Urinary bladder (tissue), 4 donors: ENCODE measurements around the gene EDA2R. TPM values are rescaled to one million over a fixed set of nuclear protein-coding genes. Genes with fewer than 3 reads are reported as not detected.

Experiments
- DNase-seq: peaks from one replicate; pipeline ENCODE4 v3.0.0-alpha.2; 2015; ENCODE audit errors: extremely low spot score
- H3K27ac ChIP-seq: one replicate; pipeline ENCODE4 v1.5.1; 2013; ENCODE audit warnings: low read depth, mild to moderate bottlenecking, moderate library complexity
- H3K36me3 ChIP-seq: one replicate; pipeline ENCODE4 v1.6.1; 2013; ENCODE audit warnings: mild to moderate bottlenecking, moderate library complexity; ENCODE audit not compliant: insufficient read depth
- H3K4me1 ChIP-seq: one replicate; pipeline ENCODE4 v1.6.1; 2013; ENCODE audit warnings: mild to moderate bottlenecking, moderate library complexity; ENCODE audit not compliant: insufficient read depth
- H3K4me3 ChIP-seq: one replicate; pipeline ENCODE4 v1.5.1; 2013; ENCODE audit warnings: low read depth, low read length
- WGBS: extraction: QIAGEN DNeasy Blood & Tissue Kit; methylation state at CpG from one replicate; pipeline ENCODE4 v1.1.7; 2013; 5-methylcytosine and 5-hydroxymethylcytosine counted together
- polyA plus RNA-seq: library from polyadenylated mRNA; stranded (reverse); fragments of 200-250 nt; gene quantifications from one replicate; pipeline ENCODE4 v1.2.3, GENCODE V29; 2013
- total RNA-seq: library from RNA; depleted of rRNA; stranded (reverse); fragments of >200 nt; gene quantifications from one replicate; pipeline ENCODE4 v1.2.3, GENCODE V29; 2014
- donor health status: healthy with polysubstance abuse.
- donor health status: healthy.

EDA2R gene, protein sequence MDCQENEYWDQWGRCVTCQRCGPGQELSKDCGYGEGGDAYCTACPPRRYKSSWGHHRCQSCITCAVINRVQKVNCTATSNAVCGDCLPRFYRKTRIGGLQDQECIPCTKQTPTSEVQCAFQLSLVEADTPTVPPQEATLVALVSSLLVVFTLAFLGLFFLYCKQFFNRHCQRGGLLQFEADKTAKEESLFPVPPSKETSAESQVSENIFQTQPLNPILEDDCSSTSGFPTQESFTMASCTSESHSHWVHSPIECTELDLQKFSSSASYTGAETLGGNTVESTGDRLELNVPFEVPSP
- total RNA-seq, result 1.7 TPM
- 0.35 TPM for polyA plus RNA-seq

DNA sequence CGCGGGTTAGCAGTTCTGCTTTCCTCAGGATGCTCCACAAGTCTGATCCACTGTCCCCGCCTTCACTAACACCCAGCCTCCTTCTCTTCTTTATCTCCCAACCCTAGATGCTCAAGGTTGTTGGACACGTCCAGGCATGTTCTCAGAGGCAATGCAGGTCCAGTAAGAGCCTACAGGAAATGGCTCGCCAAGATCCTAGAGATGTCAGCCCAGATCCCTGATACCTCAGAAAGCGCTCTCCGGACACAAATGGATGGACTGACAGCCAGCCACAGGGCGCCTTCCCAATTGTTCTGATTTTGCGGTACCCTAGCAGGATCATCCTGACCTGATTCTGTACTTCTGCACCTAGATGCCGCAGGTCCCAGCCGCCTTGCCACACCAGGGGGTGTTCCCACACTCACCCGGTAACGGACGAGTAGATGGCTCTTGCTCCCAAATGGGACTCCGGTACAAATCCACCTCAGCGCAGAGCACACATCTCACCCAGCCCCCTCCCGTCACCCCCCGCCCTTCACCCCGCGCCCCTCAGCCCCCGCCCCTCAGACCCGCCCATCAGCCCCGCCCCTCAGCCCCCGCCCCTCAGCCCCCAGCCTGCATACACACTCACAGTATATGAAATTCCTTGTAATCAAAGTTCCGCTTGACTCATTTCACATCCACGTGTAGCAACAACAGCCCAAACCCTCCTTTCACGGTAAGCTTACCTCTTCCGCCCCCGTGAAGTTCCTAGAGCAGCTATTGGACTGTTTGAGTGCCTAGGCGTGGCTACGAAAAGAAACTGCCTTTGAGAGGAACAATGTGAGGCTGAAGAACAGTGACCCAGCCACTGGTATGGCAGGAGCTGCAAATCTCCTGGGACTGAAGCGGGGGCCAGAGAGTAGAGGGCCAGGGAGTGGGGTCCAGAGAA is at the start of gene EDA2R:
Gene EDA2R, minus strand, starts transcription at position 488 of the 910 bp plus-strand sequence. CDS start 23,058 bp downstream, outside the sequence.
- H3K4me3 ChIP-seq, result peak within 1 kb of the TSS; percentile 43
- DNase-seq, result no peak
- 4% methylated on average over 31 of the region's 32 CpGs for WGBS
- H3K36me3 ChIP-seq, result no peaks in the 10 kb centered on the region
- H3K27ac ChIP-seq, result no peak within 1 kb of the TSS
- H3K4me1 ChIP-seq, result no peaks in the 10 kb centered on the region

DNA sequence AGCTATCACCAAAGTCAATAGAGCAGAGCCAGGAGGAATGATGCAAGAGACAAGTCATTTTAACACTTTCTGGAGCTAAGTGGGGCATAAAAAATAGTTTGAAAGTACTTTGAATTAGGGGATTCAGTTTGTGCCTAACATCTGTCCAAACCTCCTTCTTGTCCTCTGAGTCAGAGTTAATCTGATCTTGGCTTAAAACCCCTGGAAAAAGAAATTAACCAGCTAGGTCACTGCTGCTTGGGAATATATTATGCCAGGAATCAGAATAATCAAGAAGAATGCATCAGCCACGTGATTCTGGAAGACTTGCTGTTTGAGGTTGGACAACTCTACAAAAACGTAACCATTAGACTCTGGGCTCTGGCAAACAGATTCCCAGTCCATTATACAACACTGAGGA is 45.3 kb upstream of the EDA2R start:
- no peaks in the 10 kb centered on the region for H3K36me3 ChIP-seq
- no peak overlapping the region for H3K4me3 ChIP-seq
- no peaks in the 10 kb centered on the region for H3K4me1 ChIP-seq
- no peak overlapping the region for H3K27ac ChIP-seq
- 53% methylated on average over 2 of the region's 2 CpGs for WGBS
- no peak for DNase-seq

DNA sequence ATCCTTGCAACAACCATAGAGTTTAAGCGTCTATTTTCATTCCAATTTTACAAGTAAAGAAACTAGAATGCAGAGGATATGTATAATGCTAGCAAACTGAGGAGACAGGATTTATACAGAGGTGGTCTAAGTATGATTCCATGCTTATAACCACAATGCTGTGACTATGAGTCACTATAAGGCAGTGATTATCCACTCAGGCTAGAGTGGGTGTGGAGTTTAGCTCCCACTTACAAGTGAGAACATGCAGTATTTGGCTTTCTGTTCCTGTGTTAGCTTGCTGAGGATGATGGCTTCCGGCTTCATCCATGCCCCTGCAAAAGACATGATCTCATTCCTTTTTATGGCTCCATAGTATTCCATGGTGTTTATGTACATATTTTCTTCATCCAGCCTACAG is 41.6 kb upstream of the EDA2R start:
- WGBS, result 82% methylated on average over 2 of the region's 2 CpGs
- DNase-seq, result no peak
- Histone ChIP-seq H3K4me1 (no peaks in the 10 kb centered on the region), H3K27ac (no peak overlapping the region), H3K4me3 (no peak overlapping the region), H3K36me3 (no peaks in the 10 kb centered on the region)

DNA sequence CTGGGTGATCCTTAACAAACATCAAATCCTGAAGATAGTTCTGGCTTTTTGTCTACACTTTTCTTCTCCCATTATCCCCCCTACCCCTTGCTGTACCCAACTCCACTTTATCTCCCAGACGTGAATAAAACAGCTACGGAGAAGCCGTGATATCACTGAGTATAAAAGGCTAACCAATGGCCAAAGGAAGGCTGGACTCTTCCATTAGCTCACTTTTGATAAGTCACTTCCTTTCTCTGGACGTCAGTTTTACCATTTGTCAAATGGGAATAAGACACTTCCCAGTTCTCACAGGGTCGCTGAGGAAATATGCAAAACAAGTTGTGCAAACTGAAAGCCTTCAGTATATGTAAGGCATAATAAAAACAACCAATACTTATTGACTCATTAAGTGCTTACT is 38.6 kb upstream of the EDA2R start:
- no peak overlapping the region for H3K4me3 ChIP-seq
- no peaks in the 10 kb centered on the region for H3K36me3 ChIP-seq
- 61% methylated on average over 5 of the region's 5 CpGs for WGBS
- DNase-seq, result no peak
- H3K27ac ChIP-seq, result no peak overlapping the region
- no peaks in the 10 kb centered on the region for H3K4me1 ChIP-seq

DNA sequence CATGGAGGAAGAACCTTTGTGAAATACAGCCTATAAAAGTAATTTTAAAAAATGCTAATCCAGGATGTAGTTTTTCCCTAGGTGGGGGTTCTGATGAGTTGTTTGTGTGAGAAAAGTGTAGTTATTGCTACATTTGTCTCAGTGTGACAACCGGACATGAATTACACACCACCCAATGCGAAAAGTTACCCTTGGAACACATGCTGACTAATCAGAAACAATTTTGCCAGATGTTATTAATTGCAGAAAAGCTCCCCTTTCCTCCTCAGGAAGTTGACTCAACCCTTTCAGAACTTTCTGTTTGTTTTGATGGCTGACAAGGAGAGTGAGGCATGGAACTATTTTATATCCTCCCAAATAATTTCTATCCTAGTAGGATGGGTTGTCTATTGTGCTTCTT is 38.1 kb upstream of the EDA2R start:
- no peak for DNase-seq
- H3K4me1 ChIP-seq, result no peaks in the 10 kb centered on the region
- no peak overlapping the region for H3K27ac ChIP-seq
- WGBS, result 44% methylated on average over 2 of the region's 2 CpGs
- no peak overlapping the region for H3K4me3 ChIP-seq
- no peaks in the 10 kb centered on the region for H3K36me3 ChIP-seq

DNA sequence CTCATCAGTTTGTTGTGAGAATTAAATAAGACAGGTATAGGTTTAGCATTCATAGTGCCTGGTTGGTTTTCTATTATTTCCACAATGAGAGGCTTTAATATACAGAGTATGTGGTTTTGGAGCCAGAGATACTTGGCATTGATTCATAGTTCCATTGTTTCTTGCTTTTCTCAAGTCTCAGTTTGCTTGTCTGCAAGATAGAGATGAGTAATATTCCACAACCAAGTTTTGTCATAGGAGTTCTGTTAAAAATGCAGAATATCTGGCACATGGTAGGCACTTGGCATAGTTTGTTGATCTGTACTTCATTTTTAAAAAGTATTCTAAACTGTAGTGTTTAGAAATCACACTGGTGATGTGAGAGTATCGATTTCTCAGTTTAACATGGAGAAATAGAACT is 37.5 kb upstream of the EDA2R start:
- Histone ChIP-seq H3K4me1 (no peaks in the 10 kb centered on the region), H3K36me3 (no peaks in the 10 kb centered on the region), H3K4me3 (no peak overlapping the region), H3K27ac (no peak overlapping the region)
- DNase-seq, result no peak
- 56% methylated on average over 1 of the region's 1 CpG for WGBS

DNA sequence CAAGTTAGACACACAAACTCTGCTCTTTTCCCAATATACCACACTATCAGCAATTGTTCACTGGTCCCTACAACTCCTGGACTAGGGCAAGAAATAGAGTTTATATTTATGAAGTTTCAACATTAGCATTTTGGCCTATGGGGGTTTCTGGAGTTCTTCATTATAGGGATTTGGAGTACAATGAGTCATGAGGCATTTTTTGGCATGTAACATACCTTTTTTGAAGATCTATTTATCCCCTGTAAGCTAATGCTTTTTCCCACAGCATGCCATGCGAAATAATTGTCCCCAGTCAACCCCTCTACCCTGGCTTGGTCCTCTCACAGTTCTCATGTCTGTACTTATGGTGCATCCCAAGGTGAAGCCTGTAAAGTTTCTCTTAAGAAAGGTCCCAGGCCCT is 36.7 kb upstream of the EDA2R start:
- Histone ChIP-seq H3K27ac (no peak overlapping the region), H3K4me1 (no peaks in the 10 kb centered on the region), H3K36me3 (no peaks in the 10 kb centered on the region), H3K4me3 (no peak overlapping the region)
- WGBS, result 54% methylated on average over 1 of the region's 1 CpG
- DNase-seq, result no peak

DNA sequence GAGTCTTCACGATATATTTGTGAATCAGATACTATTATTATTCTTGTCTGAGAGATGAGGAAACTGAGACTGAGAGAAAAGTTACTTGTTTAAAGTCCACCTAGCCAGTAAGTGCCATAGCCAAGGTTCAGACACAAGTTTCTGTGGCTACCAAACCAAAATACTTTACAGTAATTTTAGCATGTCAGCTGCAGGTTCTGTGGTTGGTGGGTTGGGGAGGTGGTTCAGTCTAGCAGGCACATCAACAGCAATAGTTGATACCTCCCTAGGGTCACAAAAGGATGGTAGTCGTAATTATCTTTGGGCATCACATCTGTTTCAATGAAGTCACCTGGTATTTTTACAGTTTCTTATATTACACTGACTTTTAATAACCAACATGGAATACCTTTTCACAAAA is 35.6 kb upstream of the EDA2R start:
- WGBS, result 73% methylated on average over 2 of the region's 2 CpGs
- Histone ChIP-seq H3K27ac (no peak overlapping the region), H3K36me3 (no peaks in the 10 kb centered on the region), H3K4me1 (no peaks in the 10 kb centered on the region), H3K4me3 (no peak overlapping the region)
- DNase-seq, result no peak

DNA sequence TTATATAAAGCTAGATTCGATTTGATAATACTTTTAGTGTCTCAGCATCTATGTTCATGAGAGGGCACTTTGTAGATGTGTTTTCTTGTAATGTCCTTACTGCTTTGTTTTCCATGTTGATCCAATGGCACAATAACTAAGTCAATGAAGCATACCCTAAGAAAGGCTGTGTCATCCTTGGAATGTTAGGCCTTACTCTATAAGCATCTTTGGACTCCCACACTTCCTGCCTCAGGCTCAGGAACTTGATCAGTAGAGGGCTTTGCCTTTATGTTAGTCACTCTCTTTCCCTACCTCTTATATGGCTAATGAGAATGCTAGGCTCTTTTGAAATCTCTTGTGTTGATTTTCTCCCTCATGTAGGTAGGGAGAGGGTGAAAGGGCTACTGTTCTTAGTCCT is 33.2 kb upstream of the EDA2R start:
- WGBS, result 76% methylated on average over 1 of the region's 1 CpG
- no peak overlapping the region for H3K27ac ChIP-seq
- H3K36me3 ChIP-seq, result no peaks in the 10 kb centered on the region
- H3K4me1 ChIP-seq, result no peaks in the 10 kb centered on the region
- no peak for DNase-seq
- H3K4me3 ChIP-seq, result no peak overlapping the region

DNA sequence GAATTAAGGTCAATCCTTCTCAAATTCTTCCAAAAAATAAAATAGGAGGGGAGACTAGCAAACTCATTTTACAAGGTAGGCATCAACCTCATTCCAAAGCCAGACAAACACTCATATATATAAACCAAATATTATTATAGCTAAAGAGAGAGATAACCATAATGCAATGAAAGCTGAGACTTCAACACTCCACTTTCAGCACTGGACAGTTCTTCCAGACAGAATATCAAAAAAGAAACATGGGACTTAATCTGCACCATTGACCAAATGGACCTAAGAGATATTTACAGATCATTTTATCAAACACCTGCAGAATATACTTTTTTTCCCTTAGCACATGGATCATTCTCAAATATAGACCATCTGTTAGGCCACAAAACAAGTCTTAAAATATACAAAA is 15.5 kb upstream of the EDA2R start:
- Histone ChIP-seq H3K36me3 (no peaks in the 10 kb centered on the region), H3K4me1 (no peaks in the 10 kb centered on the region)
- no peak for DNase-seq

DNA sequence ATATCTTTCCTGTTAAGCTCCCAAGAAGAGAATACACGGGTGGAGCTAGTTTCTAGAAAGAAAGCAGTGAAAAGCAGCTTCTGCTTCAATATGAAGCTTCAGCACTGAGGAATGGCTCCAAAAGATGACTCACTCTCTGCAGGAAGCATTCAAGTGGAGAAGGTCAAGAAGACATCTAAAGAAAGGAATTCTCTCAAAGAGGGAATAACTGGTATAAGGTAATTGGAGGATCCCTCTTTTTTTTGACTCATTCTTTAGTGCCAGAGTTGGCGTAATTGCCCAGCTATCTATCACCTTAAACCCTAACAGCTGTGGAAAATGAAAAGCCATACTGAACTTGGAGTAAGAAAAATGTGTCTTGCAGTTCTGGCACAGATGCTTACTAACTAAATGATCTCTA is 3.5 kb downstream of the EDA2R start:
- no peaks in the 10 kb centered on the region for H3K4me1 ChIP-seq
- WGBS, result 49% methylated on average over 2 of the region's 2 CpGs
- no peaks in the 10 kb centered on the region for H3K36me3 ChIP-seq
- no peak for DNase-seq
- H3K27ac ChIP-seq, result no peak overlapping the region
- H3K4me3 ChIP-seq, result no peak overlapping the region

More for the DNA sequence above, 15.5 kb upstream of the EDA2R start:
- Histone ChIP-seq H3K4me3 (no peak overlapping the region), H3K27ac (no peak overlapping the region)

DNA sequence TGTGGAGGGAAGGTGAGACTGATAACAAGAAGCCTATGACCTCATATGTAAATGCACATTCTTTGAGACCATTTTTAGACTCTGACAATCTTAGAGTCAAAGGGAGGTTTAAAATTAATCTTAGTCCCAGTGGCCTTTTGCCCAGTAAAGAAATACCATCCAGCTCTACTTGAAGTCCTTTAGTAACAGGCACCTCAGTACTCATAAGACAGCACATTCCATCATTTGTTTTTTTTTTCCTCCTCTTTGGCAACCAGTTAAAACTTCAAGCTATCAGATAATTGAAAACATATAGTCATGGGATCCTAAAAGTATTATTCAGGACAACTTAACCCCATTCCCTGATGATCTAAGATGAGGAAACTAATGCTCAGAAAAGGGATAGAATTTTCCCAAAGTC is 4.6 kb downstream of the EDA2R start:
- DNase-seq, result no peak
- Histone ChIP-seq H3K36me3 (no peaks in the 10 kb centered on the region), H3K27ac (no peak overlapping the region), H3K4me1 (no peaks in the 10 kb centered on the region), H3K4me3 (no peak overlapping the region)

DNA sequence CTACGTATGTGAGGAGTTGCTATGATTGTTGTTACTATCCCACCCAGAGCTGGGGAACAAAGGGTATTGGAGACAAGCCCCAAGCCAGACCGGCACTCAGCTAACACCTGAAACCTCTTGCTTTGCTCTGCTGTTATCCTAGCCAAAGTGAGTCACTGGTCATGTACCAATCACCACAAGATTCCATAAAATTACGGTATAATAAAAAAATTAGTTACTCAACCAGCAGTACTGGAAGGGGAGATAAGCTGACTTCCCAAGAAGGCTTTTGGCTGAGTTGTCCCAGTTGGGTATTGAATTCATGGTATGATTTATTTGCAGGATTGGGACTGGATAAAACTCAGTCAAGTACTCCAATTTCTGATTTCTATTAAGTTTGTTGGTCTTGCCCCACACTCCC is 5.3 kb downstream of the EDA2R start:
- no peaks in the 10 kb centered on the region for H3K36me3 ChIP-seq
- no peak overlapping the region for H3K4me3 ChIP-seq
- DNase-seq, result no peak
- H3K27ac ChIP-seq, result no peak overlapping the region
- 73% methylated on average over 3 of the region's 3 CpGs for WGBS
- no peaks in the 10 kb centered on the region for H3K4me1 ChIP-seq

DNA sequence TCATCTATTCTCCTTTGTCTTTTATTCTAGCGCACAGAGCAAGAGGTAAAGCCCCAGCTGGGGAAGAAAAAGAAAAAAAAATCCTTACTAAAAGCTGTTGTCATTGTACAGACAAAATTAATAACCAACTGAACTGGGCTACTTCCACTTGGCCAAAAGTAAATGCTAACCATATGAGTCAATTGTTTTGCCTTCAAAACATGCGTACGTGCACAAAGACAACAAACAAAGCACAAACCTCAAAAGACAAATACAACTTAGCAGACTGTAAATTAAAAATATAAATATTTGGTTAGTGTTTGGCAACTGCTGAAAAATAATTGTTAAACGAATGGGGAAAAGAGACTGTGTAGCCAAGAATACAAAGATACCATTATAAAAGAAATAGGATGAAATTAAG is 5.9 kb downstream of the EDA2R start:
- Histone ChIP-seq H3K36me3 (no peaks in the 10 kb centered on the region), H3K4me1 (no peaks in the 10 kb centered on the region), H3K27ac (no peak overlapping the region), H3K4me3 (no peak overlapping the region)
- no peak for DNase-seq
- 70% methylated on average over 4 of the region's 4 CpGs for WGBS
